WTC11 (cell line): ENCODE data around the gene CREG2. TPM values are rescaled to one million over a fixed set of nuclear protein-coding genes. Genes with fewer than 3 reads are reported as not detected.

Experiments
- ATAC-seq: fragments of 200-7000 bp; cut with Tn5 transposase; 2 replicates; pipeline ENCODE4 v1.10.0; 2021; ENCODE audit warnings: mild to moderate bottlenecking, moderate library complexity
- CTCF ChIA-PET: fragments of 300-600 bp; sonication (Branson Sonifier 250); formaldehyde crosslinking; loops from one replicate; lab custom pipeline; 2021; ENCODE audit warnings: antibody characterized with exemption; lab: Charles Lee
- POLR2A ChIA-PET: fragments of 350-600 bp; sonication (Branson Sonifier 250); formaldehyde crosslinking; loops from one replicate; lab custom pipeline; 2021; ENCODE audit warnings: antibody characterized with exemption; lab: Charles Lee
- DNase-seq: peaks from one replicate; pipeline ENCODE4 v3.0.0; 2021; ENCODE audit warnings: low spot score
- H3K27ac Mint-ChIP-seq: 2 replicates; pipeline ENCODE4 v1.8.0; 2021; ENCODE audit warnings: mixed read lengths
- H3K27me3 Mint-ChIP-seq: 2 replicates; pipeline ENCODE4 v1.8.0; 2021; ENCODE audit warnings: low read depth, mild to moderate bottlenecking, moderate library complexity, mixed read lengths
- H3K36me3 Mint-ChIP-seq: 2 replicates; pipeline ENCODE4 v1.8.0; 2021; ENCODE audit warnings: mixed read lengths
- H3K4me1 Mint-ChIP-seq: 2 replicates; pipeline ENCODE4 v1.8.0; 2022; ENCODE audit warnings: mixed read lengths
- H3K4me3 Mint-ChIP-seq: 2 replicates; pipeline ENCODE4 v1.8.0; 2021; ENCODE audit warnings: mild to moderate bottlenecking, moderate library complexity, mixed read lengths
- H3K9me3 Mint-ChIP-seq: 2 replicates; pipeline ENCODE4 v1.8.0; 2021; ENCODE audit warnings: mixed read lengths
- CREB1 ChIP-seq: sonication (generic); formaldehyde crosslinking; IDR thresholded peaks from 2 replicates; pipeline ENCODE4 v1.8.0; 2023; ENCODE audit warnings: mild to moderate bottlenecking, missing genetic modification reagents
- EMX1 ChIP-seq: fragments of 250-450 bp; sonication (Bioruptor Pico); IDR thresholded peaks from 2 replicates; pipeline ENCODE4 v1.8.0; 2021; ENCODE audit warnings: mild to moderate bottlenecking
- ETV6 ChIP-seq: sonication (generic); formaldehyde crosslinking; IDR thresholded peaks from 2 replicates; pipeline ENCODE4 v1.8.1; 2022; ENCODE audit warnings: mild to moderate bottlenecking, missing genetic modification reagents
- FOXJ3 ChIP-seq: sonication (generic); formaldehyde crosslinking; IDR thresholded peaks from 2 replicates; pipeline ENCODE4 v1.9.0; 2021; ENCODE audit warnings: missing genetic modification reagents, mild to moderate bottlenecking, borderline replicate concordance
- FOXK1 ChIP-seq: sonication (generic); formaldehyde crosslinking; IDR thresholded peaks from 2 replicates; pipeline ENCODE4 v1.8.0; 2022; ENCODE audit warnings: mild to moderate bottlenecking, moderate library complexity, missing genetic modification reagents
- JUN ChIP-seq: sonication (generic); formaldehyde crosslinking; IDR thresholded peaks from 2 replicates; pipeline ENCODE4 v1.8.0; 2023; ENCODE audit warnings: mild to moderate bottlenecking, missing genetic modification reagents
- KAT7 ChIP-seq: sonication (generic); formaldehyde crosslinking; IDR thresholded peaks from 2 replicates; pipeline ENCODE4 v1.8.1; 2023; ENCODE audit warnings: missing genetic modification reagents, mild to moderate bottlenecking, borderline replicate concordance
- NFE2L1 ChIP-seq: sonication (generic); formaldehyde crosslinking; IDR thresholded peaks from 2 replicates; pipeline ENCODE4 v1.8.1; 2023; ENCODE audit warnings: missing genetic modification reagents
- NR3C1 ChIP-seq: sonication (generic); formaldehyde crosslinking; conservative IDR thresholded peaks from 2 replicates; pipeline ENCODE4 v1.8.1; 2023; ENCODE audit warnings: low read depth, mild to moderate bottlenecking, missing genetic modification reagents
- SMAD3 ChIP-seq: sonication (generic); formaldehyde crosslinking; IDR thresholded peaks from 2 replicates; pipeline ENCODE4 v1.8.0; 2022; ENCODE audit warnings: missing genetic modification reagents, mild to moderate bottlenecking, borderline replicate concordance
- SMAD4 ChIP-seq: sonication (generic); formaldehyde crosslinking; IDR thresholded peaks from 2 replicates; pipeline ENCODE4 v1.8.0; 2022; ENCODE audit warnings: mild to moderate bottlenecking, missing genetic modification reagents
- SOX15 ChIP-seq: fragments of 250-450 bp; sonication (Bioruptor Pico); IDR thresholded peaks from 2 replicates; pipeline ENCODE4 v1.9.0; 2021; ENCODE audit warnings: mild to moderate bottlenecking
- SP1 ChIP-seq: sonication (generic); formaldehyde crosslinking; conservative IDR thresholded peaks from 2 replicates; pipeline ENCODE4 v1.8.1; 2022; ENCODE audit warnings: missing genetic modification reagents
- TCF7 ChIP-seq: sonication (generic); formaldehyde crosslinking; IDR thresholded peaks from 2 replicates; pipeline ENCODE4 v1.8.0; 2022; ENCODE audit warnings: mild to moderate bottlenecking, low read depth, missing genetic modification reagents, moderate library complexity
- TEAD1 ChIP-seq: sonication (generic); formaldehyde crosslinking; IDR thresholded peaks from 2 replicates; pipeline ENCODE4 v1.8.0; 2022; ENCODE audit warnings: mild to moderate bottlenecking, missing genetic modification reagents
- TP53 ChIP-seq: sonication (generic); formaldehyde crosslinking; IDR thresholded peaks from 2 replicates; pipeline ENCODE4 v1.8.1; 2023; ENCODE audit warnings: mild to moderate bottlenecking, missing genetic modification reagents
- ZNF138 ChIP-seq: sonication (generic); formaldehyde crosslinking; conservative IDR thresholded peaks from 2 replicates; pipeline ENCODE4 v1.8.1; 2022; ENCODE audit warnings: mild to moderate bottlenecking, moderate library complexity, missing genetic modification reagents
- ZNF219 ChIP-seq: sonication (generic); formaldehyde crosslinking; IDR thresholded peaks from 2 replicates; pipeline ENCODE4 v1.8.0; 2023; ENCODE audit warnings: missing genetic modification reagents, mild to moderate bottlenecking, borderline replicate concordance
- ZNF671 ChIP-seq: fragments of 250-450 bp; sonication (Bioruptor Pico); IDR thresholded peaks from 2 replicates; pipeline ENCODE4 v1.8.0; 2021; ENCODE audit warnings: mild to moderate bottlenecking
- total RNA-seq: library from RNA; stranded (reverse); gene quantifications from 3 replicates; pipeline ENCODE4 v1.2.3, GENCODE V29; 2021
- TF ChIP-seq, protein P1 (sequence below): fragments of 200-600 bp; IDR thresholded peaks from 2 replicates; pipeline ENCODE4 v1.8.0; 2022; ENCODE audit warnings: antibody characterized with exemption
- TF ChIP-seq, protein P2 (sequence below): sonication (generic); formaldehyde crosslinking; IDR thresholded peaks from 2 replicates; pipeline ENCODE4 v1.8.1; 2023; ENCODE audit warnings: mild to moderate bottlenecking, missing genetic modification reagents
- TF ChIP-seq, protein P3 (sequence below): fragments of 250-450 bp; sonication (Bioruptor Pico); IDR thresholded peaks from 2 replicates; pipeline ENCODE4 v1.9.0; 2021; ENCODE audit warnings: mild to moderate bottlenecking
- TF ChIP-seq, protein P4 (sequence below): sonication (generic); formaldehyde crosslinking; IDR thresholded peaks from 2 replicates; pipeline ENCODE4 v1.8.1; 2022; ENCODE audit warnings: low read depth, missing genetic modification reagents, borderline replicate concordance
- TF ChIP-seq, protein P5 (sequence below): sonication (generic); formaldehyde crosslinking; IDR thresholded peaks from 2 replicates; pipeline ENCODE4 v1.8.0; 2022; ENCODE audit warnings: mild to moderate bottlenecking, missing genetic modification reagents

The CREG2 gene
- total RNA-seq, 1 experiment from 2014 or later, result 1.6 TPM

DNA sequence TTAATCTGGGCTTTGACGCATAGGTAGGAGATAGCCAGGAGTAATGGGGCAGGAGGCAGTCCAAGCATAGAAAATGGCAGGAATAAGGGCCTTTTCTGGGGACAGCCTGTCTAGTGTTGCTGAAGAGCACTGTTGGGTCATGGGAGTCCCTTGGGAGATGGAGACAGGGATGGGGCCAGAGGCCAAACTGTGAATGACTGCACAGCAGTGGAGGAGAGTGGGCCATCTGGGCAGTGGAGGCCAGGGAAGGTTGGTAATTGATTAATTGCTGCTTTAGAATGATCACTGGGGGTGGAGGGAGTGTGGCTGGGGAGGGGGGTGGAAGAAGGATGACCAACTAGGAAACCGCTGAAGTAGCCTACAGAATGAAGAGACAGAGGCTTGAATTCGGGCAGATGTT lies 28.6 kb upstream of the CREG2 start (continued):
- TF ChIP-seq ZNF138 (CRISPR knock-in tag) (no peak), FOXJ3 (no peak)
- TF ChIP-seq, protein P1, sequence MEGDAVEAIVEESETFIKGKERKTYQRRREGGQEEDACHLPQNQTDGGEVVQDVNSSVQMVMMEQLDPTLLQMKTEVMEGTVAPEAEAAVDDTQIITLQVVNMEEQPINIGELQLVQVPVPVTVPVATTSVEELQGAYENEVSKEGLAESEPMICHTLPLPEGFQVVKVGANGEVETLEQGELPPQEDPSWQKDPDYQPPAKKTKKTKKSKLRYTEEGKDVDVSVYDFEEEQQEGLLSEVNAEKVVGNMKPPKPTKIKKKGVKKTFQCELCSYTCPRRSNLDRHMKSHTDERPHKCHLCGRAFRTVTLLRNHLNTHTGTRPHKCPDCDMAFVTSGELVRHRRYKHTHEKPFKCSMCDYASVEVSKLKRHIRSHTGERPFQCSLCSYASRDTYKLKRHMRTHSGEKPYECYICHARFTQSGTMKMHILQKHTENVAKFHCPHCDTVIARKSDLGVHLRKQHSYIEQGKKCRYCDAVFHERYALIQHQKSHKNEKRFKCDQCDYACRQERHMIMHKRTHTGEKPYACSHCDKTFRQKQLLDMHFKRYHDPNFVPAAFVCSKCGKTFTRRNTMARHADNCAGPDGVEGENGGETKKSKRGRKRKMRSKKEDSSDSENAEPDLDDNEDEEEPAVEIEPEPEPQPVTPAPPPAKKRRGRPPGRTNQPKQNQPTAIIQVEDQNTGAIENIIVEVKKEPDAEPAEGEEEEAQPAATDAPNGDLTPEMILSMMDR, result no peak
- TF ChIP-seq, all 79 proteins: peak for 0

DNA sequence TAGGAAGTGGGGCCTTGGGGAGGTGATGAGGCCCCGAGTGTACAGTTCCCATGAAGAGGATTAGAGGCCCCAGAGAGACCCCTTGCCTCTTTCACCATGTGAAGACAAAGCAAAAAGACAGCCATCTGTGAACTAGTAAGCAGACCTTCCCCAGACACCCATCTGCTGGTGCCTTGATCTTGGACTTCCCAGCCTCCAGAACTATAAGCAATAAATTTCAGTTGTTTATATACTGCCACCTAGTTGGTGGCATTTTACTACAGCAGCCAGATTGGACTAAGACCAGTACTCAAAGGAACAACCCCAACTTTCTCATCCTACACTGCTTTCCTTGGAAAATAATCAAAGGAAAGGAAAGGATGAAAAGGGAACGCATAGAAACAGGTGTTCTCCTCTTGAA lies 27.9 kb upstream of the CREG2 start:
- CTCF ChIA-PET, result no interaction called here
- H3K27ac Mint-ChIP-seq, result no peak overlapping the region
- H3K27me3 Mint-ChIP-seq, result no peaks in the 10 kb centered on the region; the same call in 1 of the 2 replicates
- no peak for DNase-seq
- TF ChIP-seq ZNF671 (CRISPR knock-in tag) (no peak), NR3C1 (CRISPR knock-in tag) (no peak), SMAD4 (CRISPR knock-in tag) (no peak), FOXJ3 (no peak), TCF7 (CRISPR knock-in tag) (no peak), TP53 (no peak), EMX1 (CRISPR knock-in tag) (no peak), FOXK1 (CRISPR knock-in tag) (no peak)
- TF ChIP-seq, protein P2, sequence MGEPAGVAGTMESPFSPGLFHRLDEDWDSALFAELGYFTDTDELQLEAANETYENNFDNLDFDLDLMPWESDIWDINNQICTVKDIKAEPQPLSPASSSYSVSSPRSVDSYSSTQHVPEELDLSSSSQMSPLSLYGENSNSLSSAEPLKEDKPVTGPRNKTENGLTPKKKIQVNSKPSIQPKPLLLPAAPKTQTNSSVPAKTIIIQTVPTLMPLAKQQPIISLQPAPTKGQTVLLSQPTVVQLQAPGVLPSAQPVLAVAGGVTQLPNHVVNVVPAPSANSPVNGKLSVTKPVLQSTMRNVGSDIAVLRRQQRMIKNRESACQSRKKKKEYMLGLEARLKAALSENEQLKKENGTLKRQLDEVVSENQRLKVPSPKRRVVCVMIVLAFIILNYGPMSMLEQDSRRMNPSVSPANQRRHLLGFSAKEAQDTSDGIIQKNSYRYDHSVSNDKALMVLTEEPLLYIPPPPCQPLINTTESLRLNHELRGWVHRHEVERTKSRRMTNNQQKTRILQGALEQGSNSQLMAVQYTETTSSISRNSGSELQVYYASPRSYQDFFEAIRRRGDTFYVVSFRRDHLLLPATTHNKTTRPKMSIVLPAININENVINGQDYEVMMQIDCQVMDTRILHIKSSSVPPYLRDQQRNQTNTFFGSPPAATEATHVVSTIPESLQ (CRISPR knock-in tag), result no peak
- TF ChIP-seq, protein P3, sequence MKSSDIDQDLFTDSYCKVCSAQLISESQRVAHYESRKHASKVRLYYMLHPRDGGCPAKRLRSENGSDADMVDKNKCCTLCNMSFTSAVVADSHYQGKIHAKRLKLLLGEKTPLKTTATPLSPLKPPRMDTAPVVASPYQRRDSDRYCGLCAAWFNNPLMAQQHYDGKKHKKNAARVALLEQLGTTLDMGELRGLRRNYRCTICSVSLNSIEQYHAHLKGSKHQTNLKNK (CRISPR knock-in tag), result no peak
- TF ChIP-seq, protein P4, sequence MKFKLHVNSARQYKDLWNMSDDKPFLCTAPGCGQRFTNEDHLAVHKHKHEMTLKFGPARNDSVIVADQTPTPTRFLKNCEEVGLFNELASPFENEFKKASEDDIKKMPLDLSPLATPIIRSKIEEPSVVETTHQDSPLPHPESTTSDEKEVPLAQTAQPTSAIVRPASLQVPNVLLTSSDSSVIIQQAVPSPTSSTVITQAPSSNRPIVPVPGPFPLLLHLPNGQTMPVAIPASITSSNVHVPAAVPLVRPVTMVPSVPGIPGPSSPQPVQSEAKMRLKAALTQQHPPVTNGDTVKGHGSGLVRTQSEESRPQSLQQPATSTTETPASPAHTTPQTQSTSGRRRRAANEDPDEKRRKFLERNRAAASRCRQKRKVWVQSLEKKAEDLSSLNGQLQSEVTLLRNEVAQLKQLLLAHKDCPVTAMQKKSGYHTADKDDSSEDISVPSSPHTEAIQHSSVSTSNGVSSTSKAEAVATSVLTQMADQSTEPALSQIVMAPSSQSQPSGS (CRISPR knock-in tag), result no peak
- TF ChIP-seq, protein P1, result no peak
- TF ChIP-seq, all 79 proteins: peak for 0
- Mint-ChIP-seq H3K36me3 (peaks cover 8% of the 10 kb centered on the region; the same call in 1 of the 2 replicates), H3K4me3 (no peak overlapping the region), H3K4me1 (peaks cover 8% of the 10 kb centered on the region; the same call in 1 of the 2 replicates), H3K9me3 (peaks cover 11% of the 10 kb centered on the region)
- no peak for ATAC-seq
- POLR2A ChIA-PET, result no interaction called here

DNA sequence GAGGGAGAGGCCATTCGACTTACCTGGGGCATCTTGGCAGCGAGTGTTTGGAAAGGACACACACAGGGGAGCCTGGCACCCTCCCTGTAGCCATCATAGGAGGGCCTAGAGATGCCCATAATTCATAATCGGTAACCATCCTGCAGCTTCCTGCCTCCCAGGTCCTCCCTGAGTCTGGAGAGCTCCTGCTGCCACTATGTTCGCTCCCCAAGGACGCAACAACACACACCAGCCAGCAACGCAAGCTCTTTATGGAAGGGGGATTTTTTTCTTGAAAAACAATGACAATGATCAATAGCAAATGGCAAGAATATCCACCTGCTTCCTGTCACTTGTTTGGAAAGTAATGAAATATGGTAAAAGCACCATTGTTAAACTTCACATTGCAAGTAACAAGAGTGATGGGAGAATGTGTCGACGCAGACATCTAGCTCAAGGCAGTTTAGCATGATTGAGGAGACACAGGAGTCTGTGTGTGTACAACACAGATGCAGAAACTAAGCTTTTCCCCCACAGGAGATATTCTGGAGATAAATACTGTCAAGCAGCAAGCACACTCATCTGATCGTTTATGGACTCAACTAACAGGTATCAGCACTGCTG lies 24.9 kb upstream of the CREG2 start:
- CTCF ChIA-PET, result interaction anchor here (0.9 to 1.5 kb wide), 3 partner anchors 24 to 82 kb away, joined by 3 to 5 read pairs (median 4); no protein-coding TSS in a partner anchor
- H3K9me3 Mint-ChIP-seq, result peaks cover 11% of the 10 kb centered on the region
- no peak overlapping the region for H3K4me3 Mint-ChIP-seq
- H3K4me1 Mint-ChIP-seq, result peaks cover 8% of the 10 kb centered on the region; the same call in 1 of the 2 replicates
- no peak overlapping the region for H3K27ac Mint-ChIP-seq
- POLR2A ChIA-PET, result no interaction called here
- DNase-seq (no peak), ATAC-seq (no peak)
- H3K36me3 Mint-ChIP-seq, result peaks cover 8% of the 10 kb centered on the region; the same call in 1 of the 2 replicates
- no peaks in the 10 kb centered on the region; the same call in 1 of the 2 replicates for H3K27me3 Mint-ChIP-seq
- TF ChIP-seq TEAD1 (CRISPR knock-in tag), result no peak
- TF ChIP-seq ZNF219 (CRISPR knock-in tag), result no peak
- TF ChIP-seq ZNF138 (CRISPR knock-in tag), result no peak
- TF ChIP-seq SOX15 (CRISPR knock-in tag), result no peak
- no peak for TF ChIP-seq NFE2L1 (CRISPR knock-in tag)
- TF ChIP-seq CREB1 (CRISPR knock-in tag), result no peak
- no peak for TF ChIP-seq JUN (CRISPR knock-in tag)
- TF ChIP-seq ETV6 (CRISPR knock-in tag), result no peak
- no peak for TF ChIP-seq SP1 (CRISPR knock-in tag)
- TF ChIP-seq KAT7, result no peak
- TF ChIP-seq, protein P5, sequence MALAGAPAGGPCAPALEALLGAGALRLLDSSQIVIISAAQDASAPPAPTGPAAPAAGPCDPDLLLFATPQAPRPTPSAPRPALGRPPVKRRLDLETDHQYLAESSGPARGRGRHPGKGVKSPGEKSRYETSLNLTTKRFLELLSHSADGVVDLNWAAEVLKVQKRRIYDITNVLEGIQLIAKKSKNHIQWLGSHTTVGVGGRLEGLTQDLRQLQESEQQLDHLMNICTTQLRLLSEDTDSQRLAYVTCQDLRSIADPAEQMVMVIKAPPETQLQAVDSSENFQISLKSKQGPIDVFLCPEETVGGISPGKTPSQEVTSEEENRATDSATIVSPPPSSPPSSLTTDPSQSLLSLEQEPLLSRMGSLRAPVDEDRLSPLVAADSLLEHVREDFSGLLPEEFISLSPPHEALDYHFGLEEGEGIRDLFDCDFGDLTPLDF (CRISPR knock-in tag), result no peak
- TF ChIP-seq SMAD3 (CRISPR knock-in tag), result no peak
- TF ChIP-seq FOXJ3, result no peak
